Measurements from ENCODE around the gene TMEM95.

TMEM95 gene

GRCh38 chr17:7394452-7395191 lies 39.7 kb downstream of the TMEM95 start, which contains the start of gene PLSCR3 (continued):
- peak; percentile 57; the same call in 1 of the 2 replicates for TF ChIP-seq ZNF660 (tag by site-specific recombination; IDR thresholded peaks at IDR 0.05)
- TF ChIP-seq GLIS2 (tag by site-specific recombination; IDR thresholded peaks at IDR 0.05): peak; percentile 93
- TF ChIP-seq, protein P1, sequence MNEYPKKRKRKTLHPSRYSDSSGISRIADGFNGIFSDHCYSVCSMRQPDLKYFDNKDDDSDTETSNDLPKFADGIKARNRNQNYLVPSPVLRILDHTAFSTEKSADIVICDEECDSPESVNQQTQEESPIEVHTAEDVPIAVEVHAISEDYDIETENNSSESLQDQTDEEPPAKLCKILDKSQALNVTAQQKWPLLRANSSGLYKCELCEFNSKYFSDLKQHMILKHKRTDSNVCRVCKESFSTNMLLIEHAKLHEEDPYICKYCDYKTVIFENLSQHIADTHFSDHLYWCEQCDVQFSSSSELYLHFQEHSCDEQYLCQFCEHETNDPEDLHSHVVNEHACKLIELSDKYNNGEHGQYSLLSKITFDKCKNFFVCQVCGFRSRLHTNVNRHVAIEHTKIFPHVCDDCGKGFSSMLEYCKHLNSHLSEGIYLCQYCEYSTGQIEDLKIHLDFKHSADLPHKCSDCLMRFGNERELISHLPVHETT (tag by site-specific recombination; IDR thresholded peaks at IDR 0.05): no peak
- no peak for TF ChIP-seq ZNF529 (tag by site-specific recombination; IDR thresholded peaks at IDR 0.05; ENCODE audit: insufficient replicate concordance)
- no peak for TF ChIP-seq ZNF785 (tag by site-specific recombination; IDR thresholded peaks at IDR 0.05)
- TF ChIP-seq BCL11A (tag by site-specific recombination; IDR thresholded peaks at IDR 0.05; ENCODE audit: low read depth): no peak
- no peak for TF ChIP-seq ZNF621 (tag by site-specific recombination; IDR thresholded peaks at IDR 0.05)
- no peak for TF ChIP-seq ZNF140 (tag by site-specific recombination; IDR thresholded peaks at IDR 0.05)
- peak; percentile 66 for TF ChIP-seq KLF9 (tag by site-specific recombination; IDR thresholded peaks at IDR 0.05; ENCODE audit: low read depth)
- TF ChIP-seq ZNF26 (tag by site-specific recombination; IDR thresholded peaks at IDR 0.05): no peak
- TF ChIP-seq ZNF114 (tag by site-specific recombination; IDR thresholded peaks at IDR 0.05): no peak
- TF ChIP-seq, protein P2, sequence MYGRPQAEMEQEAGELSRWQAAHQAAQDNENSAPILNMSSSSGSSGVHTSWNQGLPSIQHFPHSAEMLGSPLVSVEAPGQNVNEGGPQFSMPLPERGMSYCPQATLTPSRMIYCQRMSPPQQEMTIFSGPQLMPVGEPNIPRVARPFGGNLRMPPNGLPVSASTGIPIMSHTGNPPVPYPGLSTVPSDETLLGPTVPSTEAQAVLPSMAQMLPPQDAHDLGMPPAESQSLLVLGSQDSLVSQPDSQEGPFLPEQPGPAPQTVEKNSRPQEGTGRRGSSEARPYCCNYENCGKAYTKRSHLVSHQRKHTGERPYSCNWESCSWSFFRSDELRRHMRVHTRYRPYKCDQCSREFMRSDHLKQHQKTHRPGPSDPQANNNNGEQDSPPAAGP (tag by site-specific recombination; IDR thresholded peaks at IDR 0.05): peak; percentile 55; the same call in 1 of the 2 replicates
- no peak for TF ChIP-seq ZNF302 (tag by site-specific recombination; IDR thresholded peaks at IDR 0.05; ENCODE audit: low read depth)
- no peak for TF ChIP-seq ZNF23 (tag by site-specific recombination; IDR thresholded peaks at IDR 0.05; ENCODE audit: borderline replicate concordance)
- no peak for TF ChIP-seq ZNF747 (tag by site-specific recombination; IDR thresholded peaks at IDR 0.05)
- TF ChIP-seq ATF2 (tag by site-specific recombination; IDR thresholded peaks at IDR 0.05; ENCODE audit: low read depth): no peak
- no peak for TF ChIP-seq ZNF558 (tag by site-specific recombination; IDR thresholded peaks at IDR 0.05)
- TF ChIP-seq ZNF768 (tag by site-specific recombination; IDR thresholded peaks at IDR 0.05): no peak
- TF ChIP-seq PRDM4 (tag by site-specific recombination; IDR thresholded peaks at IDR 0.05): peak; percentile 72
- no peak for TF ChIP-seq ZNF701 (tag by site-specific recombination; IDR thresholded peaks at IDR 0.05)
- no peak for TF ChIP-seq TCF7L2 (IDR thresholded peaks at IDR 0.05; ENCODE audit: borderline replicate concordance, low read depth, low read length)
- TF ChIP-seq WT1 (tag by site-specific recombination; IDR thresholded peaks at IDR 0.05): no peak
- no peak for TF ChIP-seq FEZF1 (tag by site-specific recombination; IDR thresholded peaks at IDR 0.05)
- no peak for TF ChIP-seq ZNF112 (tag by site-specific recombination; IDR thresholded peaks at IDR 0.05)
- TF ChIP-seq ZNF202 (tag by site-specific recombination; IDR thresholded peaks at IDR 0.05; ENCODE audit: borderline replicate concordance): no peak
- peak; percentile 75 for TF ChIP-seq ZNF561 (tag by site-specific recombination; IDR thresholded peaks at IDR 0.05; ENCODE audit: borderline replicate concordance)
- TF ChIP-seq ZNF155 (tag by site-specific recombination; IDR thresholded peaks at IDR 0.05): no peak
- no peak for TF ChIP-seq ZNF404 (tag by site-specific recombination; IDR thresholded peaks at IDR 0.05)
- TF ChIP-seq ZBTB26 (tag by site-specific recombination; optimal IDR thresholded peaks at IDR 0.05): peak; percentile 74
